ENCODE results near the gene APBA2.
"Not testable (repeated sequence)": the region's sequence is repeated elsewhere in the genome, so short reads cannot be mapped to it uniquely, and the experiment has no call there.

Gene APBA2

DNA sequence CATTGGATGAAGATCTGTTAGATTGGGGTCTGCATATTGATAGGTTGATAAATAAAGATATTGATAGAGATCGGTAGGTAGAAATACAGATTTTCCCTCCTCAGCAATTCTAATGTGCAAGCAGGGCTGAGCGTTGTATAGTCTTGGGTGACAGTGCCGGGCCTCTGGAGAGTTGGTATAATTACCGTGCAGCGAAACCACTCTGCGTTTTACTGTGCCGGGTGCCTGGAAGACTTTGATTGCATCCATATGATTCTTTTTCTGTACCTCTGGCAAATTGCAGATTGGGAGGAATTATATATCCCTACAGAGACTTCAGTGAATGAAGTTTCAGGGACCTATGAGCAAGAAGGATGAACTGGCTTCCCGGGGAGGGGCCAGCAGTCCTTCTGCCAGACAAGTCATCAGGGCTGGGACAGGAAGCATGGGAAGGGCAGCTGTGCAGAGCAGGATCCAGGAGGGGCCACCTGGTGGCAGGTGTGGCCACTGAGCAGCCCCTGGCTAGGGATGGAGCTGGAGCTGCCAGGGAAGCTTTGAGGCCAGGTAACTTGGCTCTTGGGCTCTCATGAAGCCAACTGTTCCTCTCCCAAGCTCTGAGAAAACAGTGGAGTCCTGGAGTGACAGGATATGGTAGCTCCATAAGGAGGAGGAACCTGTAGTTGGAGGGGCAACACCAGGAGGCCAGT, 132.5 kb downstream of the APBA2 start:
- no peak for DNase-seq

DNA sequence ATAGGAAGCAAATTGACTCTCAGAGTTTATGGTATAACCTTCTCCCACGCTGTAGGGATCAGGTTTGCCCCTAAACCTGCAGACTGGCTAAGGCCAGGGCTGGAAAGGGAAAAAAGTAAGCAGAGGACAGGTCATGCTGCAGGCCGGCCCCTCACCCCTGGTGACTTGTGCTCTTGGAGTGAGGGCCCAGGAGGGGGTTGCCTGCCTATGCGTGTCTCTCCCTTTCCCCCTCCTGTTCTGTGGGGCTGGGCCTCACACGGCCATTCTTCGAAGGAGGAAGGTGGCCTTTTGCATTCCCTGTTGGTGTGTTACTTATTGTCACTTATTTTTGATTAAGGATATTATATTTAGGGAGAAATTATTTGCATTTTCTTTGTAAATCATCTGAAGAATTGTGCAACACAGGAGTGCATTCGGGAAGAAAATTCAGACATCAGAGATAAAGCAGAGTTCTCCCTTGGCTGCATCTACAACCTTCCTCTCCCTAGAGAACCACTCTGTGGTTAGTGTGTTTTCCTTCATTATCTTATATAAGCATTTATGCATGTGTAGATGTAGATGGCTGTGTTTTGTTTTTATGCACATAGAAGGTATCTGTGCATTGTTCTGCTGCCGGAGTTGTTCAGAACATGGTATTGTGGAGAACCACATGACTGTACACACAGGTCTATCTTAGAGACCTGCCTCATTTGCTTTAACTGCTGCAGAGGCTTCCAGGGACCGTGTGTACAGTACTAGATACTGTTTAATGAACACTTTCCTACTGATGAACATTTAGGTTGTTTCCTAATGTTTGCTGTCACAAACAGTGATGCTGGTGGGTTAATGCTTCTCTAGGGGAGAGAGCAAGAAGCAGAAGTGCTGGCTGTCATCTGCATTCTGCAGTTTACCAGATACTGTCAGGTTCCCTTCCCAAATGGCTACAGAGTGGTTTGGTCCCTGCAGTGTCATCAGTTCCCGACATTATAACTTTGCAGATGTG, 133.5 kb downstream of the APBA2 start:
- no peak for DNase-seq

DNA sequence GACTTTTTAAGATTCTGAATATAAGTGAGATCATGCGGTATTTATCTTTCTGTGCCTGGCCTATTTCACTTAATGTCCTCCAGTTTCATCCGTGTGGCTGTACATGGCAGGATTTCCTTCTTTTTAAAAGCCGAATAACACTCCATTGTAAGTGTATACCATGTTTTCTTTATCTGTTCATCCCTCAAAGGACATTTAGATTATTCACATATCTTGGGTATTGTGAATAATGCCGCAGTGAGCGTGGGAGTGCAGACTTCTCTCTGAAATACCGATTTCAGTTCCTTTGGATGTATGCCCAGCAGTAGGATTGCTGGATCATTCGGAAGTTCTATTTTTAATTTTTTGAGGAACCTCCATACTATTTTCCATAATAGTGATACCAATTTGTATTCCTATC, 136.1 kb downstream of the APBA2 start:
- no peak for DNase-seq

DNA sequence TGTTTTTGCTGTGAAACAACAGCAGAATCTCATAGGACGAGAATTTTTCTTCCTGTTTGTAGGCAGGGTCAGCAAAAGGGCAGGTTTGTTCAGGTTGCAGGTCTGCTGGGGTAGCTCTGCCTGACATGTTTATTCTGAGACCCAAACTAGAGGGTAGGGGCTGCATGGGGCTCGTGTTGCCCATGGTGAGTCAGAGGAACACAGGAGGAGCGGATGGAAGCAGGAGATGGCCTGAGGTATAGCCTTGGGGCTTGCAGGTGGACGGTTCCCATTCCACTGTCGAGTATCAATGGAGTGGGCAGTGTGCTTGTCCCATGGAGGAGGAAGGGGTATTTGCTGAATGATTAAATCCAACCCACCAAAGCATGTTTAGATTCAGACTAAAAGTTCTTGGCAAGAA, 138.9 kb downstream of the APBA2 start:
- DNase-seq = no peak

DNA sequence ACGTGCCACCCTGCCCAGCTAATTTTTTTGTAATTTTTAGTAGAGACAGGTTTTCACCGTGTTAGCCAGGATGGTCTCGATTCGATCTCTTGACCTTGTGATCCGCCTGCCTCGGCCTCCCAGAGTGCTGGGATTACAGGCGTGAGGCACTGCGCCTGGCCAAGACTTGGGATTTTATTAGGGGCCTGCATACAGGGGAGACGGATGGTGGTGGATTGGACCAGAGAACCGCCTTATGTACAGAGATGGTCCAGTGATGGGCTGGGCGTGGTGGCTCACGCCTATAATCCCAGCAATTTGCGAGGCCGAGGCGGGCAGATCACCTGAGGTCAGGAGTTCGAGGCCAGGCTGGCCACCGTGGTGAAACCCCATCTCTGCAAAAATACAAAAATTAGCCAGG, 139.6 kb downstream of the APBA2 start:
- DNase-seq = not testable (repeated sequence)

DNA sequence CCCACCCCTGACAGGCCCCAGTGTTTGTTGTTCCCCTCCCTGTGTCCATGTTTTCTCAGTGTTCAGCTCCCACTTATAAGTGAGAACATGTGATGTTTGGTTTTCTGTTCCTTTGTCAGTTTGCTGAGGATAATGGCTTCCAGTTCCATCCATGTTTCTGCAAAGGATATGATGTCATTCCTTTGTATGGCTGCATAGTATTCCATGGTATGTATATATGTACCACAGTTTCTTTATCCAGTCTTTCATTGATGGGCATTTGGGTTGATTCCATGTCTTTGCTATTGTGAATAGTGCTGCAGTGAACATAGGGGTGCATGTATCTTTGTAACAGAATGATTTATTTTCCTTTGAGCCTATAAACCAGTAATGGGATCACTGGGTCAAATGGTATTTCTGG, 142.4 kb downstream of the APBA2 start:
- not testable (repeated sequence) for DNase-seq

DNA sequence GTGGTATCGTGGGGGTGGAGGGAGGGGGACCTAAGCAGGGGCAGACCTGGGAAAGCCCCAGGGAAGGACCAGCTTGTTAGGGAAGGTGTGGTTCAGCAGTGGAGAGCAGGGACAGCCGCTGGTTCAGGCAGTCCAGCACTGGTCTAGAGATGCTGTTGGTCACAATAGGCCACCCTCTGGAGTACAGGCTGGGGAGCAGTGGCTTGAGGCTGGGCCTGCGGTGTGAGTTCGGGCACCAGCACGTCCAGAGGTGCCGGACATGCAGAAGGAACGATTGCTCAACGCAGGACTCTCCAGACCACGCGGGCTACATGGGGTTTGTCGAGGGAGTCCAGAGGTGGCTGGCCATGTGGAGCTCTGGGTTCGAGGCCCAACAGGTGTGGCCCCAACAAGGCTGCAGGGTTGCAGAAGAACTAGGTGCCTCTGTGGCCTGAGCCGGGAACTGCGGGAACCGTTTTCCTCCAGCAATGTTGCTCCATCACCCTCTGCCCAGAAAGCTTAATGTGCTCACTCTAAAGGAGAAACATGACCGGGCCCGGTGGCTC, 143.9 kb downstream of the APBA2 start:
- DNase-seq = no peak

DNA sequence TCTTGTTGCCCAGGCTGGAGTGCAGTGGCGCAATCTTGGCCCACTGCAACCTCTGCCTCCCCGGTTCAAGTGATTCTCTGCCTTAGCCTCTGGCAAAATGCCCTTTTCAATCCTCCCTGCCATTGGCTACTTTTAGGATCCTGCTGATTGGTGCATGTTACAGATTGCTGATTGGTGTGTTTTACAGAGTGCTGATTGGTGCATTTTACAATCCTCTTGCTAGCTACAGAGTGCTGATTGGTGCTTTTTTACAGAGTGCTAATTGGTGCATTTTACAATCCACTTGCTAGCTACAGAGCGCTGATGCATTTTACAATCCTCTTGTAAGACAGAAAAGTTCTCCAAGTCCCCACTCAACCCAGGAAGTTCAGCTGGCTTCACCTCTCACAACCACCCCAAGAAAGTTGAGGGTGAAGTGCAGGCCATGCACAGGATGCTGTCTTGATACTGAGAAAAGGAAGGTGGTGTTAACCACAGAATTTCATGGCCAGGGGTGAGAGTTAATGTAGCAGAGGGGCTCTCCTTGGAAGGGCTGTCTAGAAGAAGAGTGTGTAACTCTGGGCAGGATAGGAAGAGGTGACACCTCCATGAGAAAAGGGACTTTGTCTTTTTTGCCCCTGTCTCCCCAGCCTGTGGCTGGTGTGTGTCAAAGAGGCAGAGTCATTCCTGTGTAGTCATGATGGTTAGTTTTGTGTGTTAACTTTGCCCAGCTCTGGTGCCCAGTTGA, 145.9 kb downstream of the APBA2 start:
- DNase-seq = no peak

DNA sequence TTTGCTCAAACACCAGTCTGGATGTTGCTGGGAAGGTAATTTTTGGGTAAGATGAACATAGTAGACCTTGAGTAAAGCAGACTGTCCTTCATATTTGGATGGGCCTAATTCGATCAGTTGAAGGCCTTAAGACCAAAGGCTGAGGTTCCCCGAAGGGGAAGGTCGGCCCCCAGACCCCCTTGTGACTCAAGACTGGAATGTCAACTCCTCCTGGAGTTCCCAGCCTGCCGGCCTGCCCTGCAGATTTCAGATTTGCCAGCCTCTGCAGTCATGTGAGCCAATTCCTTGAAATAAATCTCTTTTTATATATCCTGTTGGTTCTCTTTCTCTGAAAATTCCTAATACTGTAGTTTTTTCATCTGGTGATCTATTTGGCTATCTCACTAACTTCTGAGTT, 146.5 kb downstream of the APBA2 start:
- no peak for DNase-seq

DNA sequence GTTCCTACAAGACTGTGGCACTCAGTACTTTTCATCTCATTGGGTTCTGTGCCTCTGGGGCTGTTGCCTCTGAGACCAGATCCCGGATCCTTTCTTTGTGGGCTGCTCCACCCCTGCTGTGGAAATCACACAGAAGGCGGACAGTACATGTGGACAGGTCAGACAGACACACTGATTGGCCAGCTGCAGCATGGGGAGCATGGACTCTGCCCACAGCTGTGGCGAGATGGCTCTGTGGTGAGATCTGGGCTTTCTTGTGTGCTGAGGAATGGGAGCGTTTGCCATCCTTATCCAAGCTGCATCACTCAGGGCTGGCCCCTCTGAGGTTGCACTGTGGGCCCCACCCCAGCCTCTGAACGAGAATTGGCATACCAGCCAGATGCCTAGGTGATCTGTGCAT, 147.0 kb downstream of the APBA2 start:
- no peak for DNase-seq

DNA sequence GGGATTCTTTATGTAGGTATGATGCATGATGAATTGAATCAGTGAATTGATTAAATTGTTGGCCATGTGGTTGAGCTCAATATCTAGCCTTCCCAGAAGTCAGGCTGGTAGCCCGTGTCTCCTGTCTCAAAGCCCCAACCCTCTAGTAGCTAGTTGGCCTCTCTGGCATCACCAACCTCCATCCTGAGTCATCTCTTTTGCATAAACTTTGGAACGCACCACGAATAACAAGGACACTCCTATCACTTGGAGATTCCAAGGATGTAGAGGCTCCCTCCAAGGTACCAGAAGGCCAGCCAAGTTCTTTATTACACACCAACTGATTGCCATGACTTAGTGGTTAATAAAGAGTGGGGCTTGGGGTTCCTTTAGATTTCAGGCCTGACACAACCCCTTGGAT, 148.4 kb downstream of the APBA2 start:
- no peak for DNase-seq

DNA sequence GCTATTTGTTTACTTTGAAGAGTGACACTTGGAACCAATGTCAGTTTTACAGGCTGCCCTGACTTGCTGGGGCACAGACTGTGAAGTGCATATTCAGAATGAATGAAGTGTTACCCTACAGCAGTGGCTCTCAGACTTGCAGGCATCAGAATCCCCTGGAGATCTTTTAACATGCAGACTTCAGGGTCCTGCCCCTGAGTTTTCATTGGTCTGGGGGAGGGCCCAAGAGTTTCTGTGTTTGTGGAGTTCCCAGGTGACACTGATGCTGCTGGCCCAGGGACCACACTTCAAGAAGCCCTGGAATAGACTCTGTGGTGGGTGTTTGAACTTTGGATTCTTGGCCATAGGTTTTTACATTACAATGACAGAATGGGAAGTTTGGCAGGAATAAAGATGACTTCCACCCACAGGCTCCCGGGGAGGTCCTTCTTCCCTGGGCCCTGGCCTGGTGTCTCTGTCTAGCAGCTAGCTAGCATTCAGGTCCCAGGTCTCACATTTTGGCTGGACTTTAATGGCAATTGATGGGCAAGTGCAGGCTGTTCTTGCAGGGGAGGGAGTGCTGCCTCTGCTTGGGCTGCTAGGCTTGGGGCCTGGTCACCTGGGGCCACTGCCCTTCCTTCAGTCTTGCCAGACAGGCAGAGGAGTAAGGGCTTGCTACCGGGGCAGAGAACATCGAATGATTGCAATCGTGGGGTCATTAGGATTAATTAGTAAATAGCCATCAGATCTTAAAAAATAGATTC, 149.0 kb downstream of the APBA2 start:
- DNase-seq = no peak

DNA sequence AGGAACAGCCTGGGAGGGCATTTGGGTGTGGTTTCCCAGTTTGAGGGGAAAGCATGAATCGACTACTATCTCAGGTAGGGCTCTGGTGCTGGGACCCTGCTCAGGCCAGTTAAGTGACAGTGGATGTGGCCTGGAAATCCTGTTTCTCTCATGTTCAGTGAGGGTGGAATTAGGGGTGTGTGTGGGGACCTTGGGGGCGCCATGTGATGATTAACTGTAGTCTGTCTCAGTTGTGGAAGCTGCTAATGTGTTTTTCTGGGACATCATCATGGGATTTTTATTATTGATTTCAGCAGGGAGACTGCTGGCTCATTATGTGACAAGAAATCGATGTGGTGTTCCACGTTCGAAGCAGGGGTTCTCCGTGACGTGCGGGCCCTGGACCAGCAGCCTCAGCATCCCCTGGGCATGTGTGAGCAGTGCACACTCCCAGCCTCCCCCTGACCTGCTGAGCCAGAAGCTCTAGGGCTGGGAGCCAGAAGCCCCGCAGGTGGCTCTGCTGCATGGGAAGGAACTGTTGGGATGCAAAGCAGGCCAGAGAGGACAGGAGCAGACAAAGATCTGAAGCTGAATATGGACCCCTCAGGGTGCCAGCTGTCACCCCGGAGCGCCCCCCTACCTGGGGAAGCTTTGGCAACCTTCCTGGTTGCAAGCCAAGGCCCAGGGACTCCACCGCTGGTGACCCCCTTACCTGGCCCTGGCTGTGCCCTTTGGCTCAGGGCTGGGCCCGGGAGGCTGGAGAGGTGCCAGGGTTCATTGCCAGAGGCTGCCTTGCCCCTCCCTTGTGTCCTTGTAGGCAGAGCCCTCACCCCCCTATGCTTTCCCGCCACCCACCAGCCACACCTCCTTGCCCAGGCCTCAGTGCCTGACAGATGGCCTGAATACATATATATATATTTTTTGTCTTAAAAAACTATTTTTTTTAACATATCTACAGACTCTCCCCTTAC, 149.8 kb downstream of the APBA2 start:
- no peak for DNase-seq

DNA sequence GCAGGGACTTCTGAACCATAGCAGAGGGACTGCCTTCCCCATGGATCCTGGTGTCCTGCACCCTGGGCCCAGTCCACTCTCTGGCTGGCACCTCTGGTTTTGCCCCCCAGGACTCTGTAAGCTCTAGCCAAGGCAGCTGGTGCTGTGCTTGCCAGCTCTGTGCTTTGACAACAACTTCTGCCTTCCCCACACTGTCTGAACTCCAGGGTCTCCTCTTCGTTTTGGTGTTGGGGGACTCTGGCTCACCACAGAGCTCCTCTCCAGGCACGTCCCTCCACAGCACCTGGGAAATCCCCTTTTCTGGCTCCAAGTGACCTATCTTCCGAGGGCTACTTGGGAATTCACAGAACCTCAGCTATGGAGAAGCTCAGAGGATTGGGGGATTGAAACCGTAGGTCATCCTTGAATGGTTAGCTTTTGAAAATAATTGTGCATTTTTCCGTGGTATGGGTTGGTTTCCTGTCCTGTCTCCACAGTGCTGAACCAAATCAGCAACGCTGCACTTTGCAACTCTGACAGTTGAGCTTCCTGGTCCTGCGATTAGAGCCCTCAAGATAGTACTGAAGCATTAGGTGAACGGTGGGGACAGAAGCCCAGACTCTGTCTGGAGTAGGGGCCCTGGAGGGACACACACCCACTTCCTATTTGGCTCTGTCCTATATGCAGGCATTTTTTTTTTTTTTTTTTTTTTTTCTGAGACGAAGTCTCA, 152.4 kb downstream of the APBA2 start:
- no peak for DNase-seq

DNA sequence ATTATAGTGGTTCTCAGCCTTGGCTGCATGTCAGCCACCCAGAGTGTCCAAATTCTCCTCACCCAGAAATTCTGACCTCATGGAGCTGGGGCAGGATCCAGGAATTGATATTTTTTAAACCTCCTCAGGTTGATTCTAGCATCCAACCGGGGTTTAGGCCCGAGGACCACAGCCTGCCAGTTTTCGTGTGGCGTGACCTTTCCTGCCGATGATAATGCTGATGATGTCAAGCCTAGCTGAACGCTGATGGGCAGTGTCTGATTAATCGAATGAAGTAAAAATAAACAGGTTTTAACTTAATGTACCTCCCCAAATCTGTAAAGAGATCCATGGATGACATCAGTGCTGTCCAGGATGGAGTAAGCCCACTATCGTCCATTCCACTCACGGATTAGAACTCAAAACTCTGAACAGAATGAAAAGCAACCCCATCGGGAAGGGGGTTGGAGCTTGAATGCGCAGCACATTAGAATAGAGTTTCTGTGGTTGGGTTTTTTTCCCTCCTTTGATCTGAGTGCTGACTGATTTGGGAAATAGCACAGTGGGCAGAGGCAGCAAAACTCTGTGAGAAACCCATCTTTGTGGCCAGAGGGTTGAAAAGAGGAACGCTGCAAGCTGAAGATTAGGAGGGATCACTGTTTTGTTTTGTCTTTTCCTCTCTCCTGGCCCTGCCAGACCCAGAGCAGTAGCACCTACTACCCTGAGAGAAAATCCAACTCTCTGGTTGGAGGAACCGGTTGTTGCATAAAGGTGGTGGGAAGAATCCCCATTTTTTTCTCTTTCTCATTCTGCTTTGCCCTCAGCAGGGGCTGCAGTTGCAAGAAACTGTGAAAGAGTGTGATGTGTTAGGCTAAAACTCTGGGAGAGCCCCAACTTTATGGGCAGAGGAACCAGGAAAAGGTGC, 153.9 kb downstream of the APBA2 start:
- peak; percentile 16 for DNase-seq

DNA sequence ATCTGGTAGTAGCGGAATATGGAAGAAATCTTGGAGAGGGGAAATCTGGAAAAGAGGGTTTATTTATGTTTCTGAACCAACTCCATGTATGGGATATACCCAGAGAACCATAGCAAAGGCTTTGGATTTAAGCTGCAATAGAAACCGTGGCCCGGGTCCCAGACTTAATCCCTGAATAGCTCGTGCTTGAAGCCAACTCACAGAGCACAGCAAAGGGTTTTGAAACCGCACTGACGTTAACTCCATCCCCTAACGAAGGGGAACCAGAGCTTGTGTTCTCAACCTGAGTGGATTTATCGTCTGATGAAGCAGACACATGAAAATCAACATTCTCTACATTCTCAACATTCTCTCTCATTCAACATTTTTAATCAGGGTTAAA, 154.6 kb downstream of the APBA2 start:
- no peak for DNase-seq

DNA sequence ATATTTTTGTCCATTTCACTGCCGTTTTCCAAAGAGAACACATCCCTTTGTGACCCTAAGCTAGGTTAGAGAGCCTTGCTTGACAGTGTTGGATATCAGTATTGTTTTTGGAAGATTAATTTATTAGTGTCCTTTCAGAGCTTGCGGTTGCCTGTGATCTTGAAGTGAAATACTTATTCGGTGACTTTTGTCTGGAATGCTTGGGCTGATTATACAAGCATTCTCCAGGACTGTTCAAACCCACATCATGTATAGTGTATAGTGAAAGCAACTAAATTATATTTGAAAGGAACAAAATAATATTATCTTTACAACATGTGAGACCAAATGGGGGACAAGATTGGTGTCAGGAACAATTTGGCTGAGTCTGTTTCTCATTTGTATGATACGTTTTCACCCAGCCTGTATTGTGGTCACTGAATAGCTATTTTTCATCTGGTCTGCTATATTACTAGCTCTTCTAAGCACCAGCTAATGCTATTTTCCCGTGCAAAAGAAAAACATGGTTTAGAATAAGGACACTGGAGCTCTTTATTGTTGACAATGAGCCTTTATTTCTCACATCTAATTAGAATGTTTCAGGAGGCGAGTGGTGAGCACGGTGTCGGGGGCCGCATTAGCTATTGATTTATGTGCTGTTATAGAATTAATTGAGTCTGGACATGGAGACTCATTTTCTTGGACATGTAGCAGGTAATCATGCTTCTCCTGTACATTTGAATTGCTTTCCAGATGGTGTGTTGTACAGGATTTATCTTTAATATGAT, 158.1 kb downstream of the APBA2 start:
- no peak for DNase-seq

DNA sequence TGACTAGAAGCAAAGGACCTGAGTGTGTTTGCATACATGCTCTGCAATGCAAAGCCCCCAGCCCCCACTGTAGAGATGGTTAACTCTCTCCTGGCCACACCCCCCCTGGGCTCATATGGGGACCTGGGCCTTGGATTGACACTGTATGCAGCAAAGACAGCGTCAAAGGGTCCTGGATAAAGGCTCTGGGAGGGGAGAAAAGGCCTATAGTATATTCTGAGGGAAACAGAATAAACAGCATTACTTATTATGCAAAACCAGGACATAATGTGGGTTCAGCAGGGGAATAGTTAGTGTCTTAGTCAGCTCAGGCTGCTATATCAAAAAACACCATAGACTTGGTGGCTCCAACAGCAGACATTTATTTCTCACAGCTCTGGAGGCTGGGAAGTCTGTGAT, 158.7 kb downstream of the APBA2 start:
- no peak for DNase-seq

DNA sequence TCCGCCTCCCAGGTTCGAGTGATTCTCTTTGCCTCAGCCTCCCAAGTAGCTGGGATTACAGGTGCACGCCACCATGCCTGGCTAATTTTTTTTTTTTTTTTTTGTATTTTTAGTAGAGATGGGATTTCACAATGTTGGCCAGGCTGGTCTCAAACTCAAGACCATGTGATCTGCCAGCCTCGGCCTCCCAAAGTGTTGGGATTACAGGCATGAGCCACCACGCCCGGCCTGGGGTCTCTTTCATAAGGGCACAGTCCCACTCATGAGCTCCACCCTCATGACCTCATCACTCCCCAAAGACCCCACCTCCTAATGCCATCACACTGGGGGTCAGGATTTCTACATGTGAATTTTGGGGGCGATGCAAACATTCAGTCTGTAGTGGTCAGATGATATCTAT, 159.4 kb downstream of the APBA2 start:
- not testable (repeated sequence) for DNase-seq
